ENCODE results near the gene CD247. TPM values are rescaled to one million over a fixed set of nuclear protein-coding genes. Genes with fewer than 3 reads are reported as not detected.

CD247 gene
- total RNA-seq, 1 experiment from 2014 or later, result 0.97 TPM

DNA sequence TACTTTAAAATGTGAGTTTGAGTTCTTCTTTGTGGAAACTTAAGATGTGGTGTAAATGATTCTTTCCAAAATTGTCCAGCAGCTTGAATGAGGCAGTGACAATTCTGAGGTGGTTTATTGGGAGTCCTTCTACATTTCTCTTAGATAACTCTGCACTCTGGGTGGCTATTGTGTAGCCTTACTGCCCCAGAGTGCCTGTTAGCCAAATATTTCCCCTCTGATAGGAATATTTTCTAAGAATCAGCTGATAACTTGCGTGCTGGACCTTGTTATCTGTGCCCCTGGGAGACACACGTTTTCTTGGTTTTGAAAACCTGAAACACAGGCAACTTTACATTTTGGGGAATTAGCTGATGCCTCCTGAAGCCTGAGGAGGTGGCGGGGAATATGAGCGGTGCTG is 91.6 kb downstream of the CD247 start:
- TF ChIP-seq, protein P1, sequence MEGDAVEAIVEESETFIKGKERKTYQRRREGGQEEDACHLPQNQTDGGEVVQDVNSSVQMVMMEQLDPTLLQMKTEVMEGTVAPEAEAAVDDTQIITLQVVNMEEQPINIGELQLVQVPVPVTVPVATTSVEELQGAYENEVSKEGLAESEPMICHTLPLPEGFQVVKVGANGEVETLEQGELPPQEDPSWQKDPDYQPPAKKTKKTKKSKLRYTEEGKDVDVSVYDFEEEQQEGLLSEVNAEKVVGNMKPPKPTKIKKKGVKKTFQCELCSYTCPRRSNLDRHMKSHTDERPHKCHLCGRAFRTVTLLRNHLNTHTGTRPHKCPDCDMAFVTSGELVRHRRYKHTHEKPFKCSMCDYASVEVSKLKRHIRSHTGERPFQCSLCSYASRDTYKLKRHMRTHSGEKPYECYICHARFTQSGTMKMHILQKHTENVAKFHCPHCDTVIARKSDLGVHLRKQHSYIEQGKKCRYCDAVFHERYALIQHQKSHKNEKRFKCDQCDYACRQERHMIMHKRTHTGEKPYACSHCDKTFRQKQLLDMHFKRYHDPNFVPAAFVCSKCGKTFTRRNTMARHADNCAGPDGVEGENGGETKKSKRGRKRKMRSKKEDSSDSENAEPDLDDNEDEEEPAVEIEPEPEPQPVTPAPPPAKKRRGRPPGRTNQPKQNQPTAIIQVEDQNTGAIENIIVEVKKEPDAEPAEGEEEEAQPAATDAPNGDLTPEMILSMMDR (IDR thresholded peaks at IDR 0.05; ENCODE audit: unreplicated experiment), result no peak

DNA sequence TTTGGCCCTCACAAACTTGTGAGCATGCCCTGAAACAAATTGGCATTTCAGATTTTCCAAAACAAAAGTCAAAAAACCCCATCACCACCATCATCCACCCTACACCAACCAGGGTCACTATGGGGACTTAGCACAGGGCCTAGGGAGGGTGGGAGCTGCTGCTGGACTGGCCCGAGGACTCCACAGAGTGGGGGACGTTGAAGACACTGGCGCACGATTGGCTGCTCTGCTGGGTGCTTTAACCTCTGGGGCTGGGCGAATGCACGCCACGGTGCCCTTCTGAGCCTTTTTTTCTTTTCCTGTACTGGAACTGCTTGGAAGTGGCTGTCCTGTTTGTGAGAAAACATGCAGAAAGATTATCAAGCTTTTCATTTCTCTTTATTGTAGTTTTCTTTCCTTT is 92.8 kb downstream of the CD247 start:
- no peaks in the 10 kb centered on the region for H3K27me3 Mint-ChIP-seq (ENCODE audit: unreplicated experiment)
- BruUV-seq (replicated peaks), result no TSS peak
- no peak for DNase-seq
- no peak overlapping the region for H3K27ac Mint-ChIP-seq (ENCODE audit: unreplicated experiment)
- TF ChIP-seq, protein P1 (IDR thresholded peaks at IDR 0.05; ENCODE audit: unreplicated experiment), result no peak
- H3K36me3 Mint-ChIP-seq (ENCODE audit: insufficient read depth, unreplicated experiment), result no peaks in the 10 kb centered on the region
- H3K4me1 Mint-ChIP-seq (ENCODE audit: low read depth, unreplicated experiment), result no peaks in the 10 kb centered on the region
- intact Hi-C loops (cut with micrococcal nuclease; ENCODE audit: unreplicated experiment), result no loop called here
- CTCF ChIA-PET, result no interaction called here
- H3K4me3 Mint-ChIP-seq (ENCODE audit: low read depth, unreplicated experiment), result no peak overlapping the region
- no peaks in the 10 kb centered on the region for H3K9me3 Mint-ChIP-seq (ENCODE audit: low read depth, unreplicated experiment)

More for the DNA sequence above, 91.6 kb downstream of the CD247 start:
- H3K4me3 Mint-ChIP-seq (ENCODE audit: low read depth, unreplicated experiment), result no peak overlapping the region
- no peaks in the 10 kb centered on the region for H3K9me3 Mint-ChIP-seq (ENCODE audit: low read depth, unreplicated experiment)
- intact Hi-C loops (cut with micrococcal nuclease; ENCODE audit: unreplicated experiment), result no loop called here
- H3K27me3 Mint-ChIP-seq (ENCODE audit: unreplicated experiment), result no peaks in the 10 kb centered on the region
- no peaks in the 10 kb centered on the region for H3K4me1 Mint-ChIP-seq (ENCODE audit: low read depth, unreplicated experiment)
- DNase-seq, result no peak
- H3K27ac Mint-ChIP-seq (ENCODE audit: unreplicated experiment), result no peak overlapping the region
- CTCF ChIA-PET, result no interaction called here
- no peaks in the 10 kb centered on the region for H3K36me3 Mint-ChIP-seq (ENCODE audit: insufficient read depth, unreplicated experiment)
- BruUV-seq (replicated peaks), result no TSS peak

DNA sequence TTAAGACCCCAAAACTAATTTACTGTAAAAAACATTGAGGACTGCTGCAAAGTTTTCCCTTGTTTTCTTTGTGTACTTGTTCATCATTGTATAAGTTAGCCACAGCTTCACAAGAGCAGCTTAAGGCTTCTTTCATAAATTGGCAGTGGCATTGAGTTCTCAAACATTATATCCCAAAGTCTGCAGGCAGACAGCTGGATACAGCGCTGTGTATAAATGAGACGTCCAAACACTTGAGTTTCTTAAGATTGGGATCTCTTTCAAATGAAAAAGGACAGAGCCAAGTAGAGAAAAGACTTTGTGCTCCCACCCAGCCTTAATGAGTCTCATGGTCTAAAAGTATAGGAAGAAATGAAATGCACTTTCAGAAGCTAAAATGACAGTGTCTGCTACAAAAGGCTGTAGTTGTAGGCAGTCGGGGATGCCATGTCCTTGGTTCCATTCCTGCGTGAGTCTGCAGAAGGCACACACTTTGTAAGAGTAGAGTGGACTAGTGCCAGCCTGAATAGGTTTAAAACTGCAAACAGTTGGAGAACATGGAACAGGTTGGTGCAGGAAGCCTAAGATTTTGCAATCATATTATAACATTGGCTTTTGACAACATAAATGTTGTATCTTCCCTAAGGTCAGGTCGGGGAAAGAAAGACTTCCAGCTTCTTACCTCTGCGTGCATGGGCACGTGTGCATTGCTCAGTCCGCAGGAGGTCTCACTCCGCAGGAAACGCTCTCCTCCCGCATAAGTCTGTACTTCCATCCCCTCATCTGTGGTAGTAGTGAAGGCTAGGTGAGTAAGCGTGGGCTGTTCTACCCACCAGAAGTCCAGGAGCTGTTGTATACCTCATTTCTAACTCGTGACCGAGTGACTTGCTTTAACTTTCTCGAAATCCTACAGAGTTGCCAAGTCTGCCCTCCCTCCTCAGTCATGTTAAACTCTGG is 94.4 kb downstream of the CD247 start:
- no peaks in the 10 kb centered on the region for H3K27me3 Mint-ChIP-seq (ENCODE audit: unreplicated experiment)
- no peak for DNase-seq
- CTCF ChIA-PET, result no interaction called here
- no peak overlapping the region for H3K27ac Mint-ChIP-seq (ENCODE audit: unreplicated experiment)
- H3K4me1 Mint-ChIP-seq (ENCODE audit: low read depth, unreplicated experiment), result no peaks in the 10 kb centered on the region
- BruUV-seq (replicated peaks), result no TSS peak
- intact Hi-C loops (cut with micrococcal nuclease; ENCODE audit: unreplicated experiment), result no loop called here
- no peaks in the 10 kb centered on the region for H3K9me3 Mint-ChIP-seq (ENCODE audit: low read depth, unreplicated experiment)
- no peak overlapping the region for H3K4me3 Mint-ChIP-seq (ENCODE audit: low read depth, unreplicated experiment)
- TF ChIP-seq, protein P1 (IDR thresholded peaks at IDR 0.05; ENCODE audit: unreplicated experiment), result no peak
- no peaks in the 10 kb centered on the region for H3K36me3 Mint-ChIP-seq (ENCODE audit: insufficient read depth, unreplicated experiment)

DNA sequence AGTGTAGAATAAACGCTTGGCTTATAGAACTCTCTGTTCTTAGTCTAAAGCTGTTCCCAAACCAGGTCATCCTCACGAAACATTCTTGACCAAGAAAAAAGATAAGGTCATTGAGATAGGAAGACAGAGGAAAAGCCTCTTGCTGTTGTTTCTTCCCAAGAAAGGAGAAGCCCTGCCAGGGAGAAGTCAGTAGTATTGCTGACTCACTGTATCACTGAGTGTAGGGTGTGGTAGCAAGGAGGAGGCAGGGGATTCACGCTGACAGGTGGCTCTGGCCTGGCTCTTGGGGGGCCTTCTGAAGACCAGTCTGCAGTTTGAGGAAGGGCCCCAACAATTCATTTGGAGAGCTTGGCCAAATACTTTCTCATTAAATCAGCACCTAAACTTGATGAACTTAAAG is 97.8 kb downstream of the CD247 start:
- no TSS peak for BruUV-seq (replicated peaks)
- intact Hi-C loops (cut with micrococcal nuclease; ENCODE audit: unreplicated experiment), result no loop called here
- H3K27me3 Mint-ChIP-seq (ENCODE audit: unreplicated experiment), result no peaks in the 10 kb centered on the region
- CTCF ChIA-PET, result no interaction called here
- TF ChIP-seq, protein P1 (IDR thresholded peaks at IDR 0.05; ENCODE audit: unreplicated experiment), result no peak
- no peak for DNase-seq
- H3K36me3 Mint-ChIP-seq (ENCODE audit: insufficient read depth, unreplicated experiment), result peaks cover 4% of the 10 kb centered on the region
- H3K4me3 Mint-ChIP-seq (ENCODE audit: low read depth, unreplicated experiment), result no peak overlapping the region
- no peaks in the 10 kb centered on the region for H3K9me3 Mint-ChIP-seq (ENCODE audit: low read depth, unreplicated experiment)
- H3K27ac Mint-ChIP-seq (ENCODE audit: unreplicated experiment), result no peak overlapping the region
- no peaks in the 10 kb centered on the region for H3K4me1 Mint-ChIP-seq (ENCODE audit: low read depth, unreplicated experiment)
